ENCODE data around the gene RMDN3. TPM values are rescaled to one million over a fixed set of nuclear protein-coding genes. Genes with fewer than 3 reads are reported as not detected.

Gene RMDN3
- total and polyA plus RNA-seq, 2 of the 13 experiments (the other 11 are each of a cell fraction or from before 2014, with no cell fraction given) = 16.8 to 19.5 TPM

DNA sequence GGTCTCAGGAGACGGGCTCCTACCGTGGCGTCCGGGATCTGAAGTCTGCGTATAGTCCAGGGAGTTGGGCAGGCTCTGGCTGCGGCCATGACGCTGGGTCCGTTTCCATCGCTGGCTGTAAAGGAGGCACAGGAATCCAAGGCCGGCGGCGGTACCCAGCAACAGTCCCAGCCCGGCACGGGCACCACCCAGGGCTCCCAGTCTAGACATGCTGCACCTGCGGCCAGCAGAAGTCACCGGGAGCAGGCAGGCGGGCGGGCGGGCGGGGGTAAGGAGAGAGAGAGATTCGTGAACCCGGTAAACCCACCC is 526 bp downstream of the RMDN3 start:
- ChIA-PET CTCF (ENCODE audit: low intra/inter-chr PET ratio, low total read pairs) (no interaction called here), POLR2A (interaction anchor here (0.7 kb wide), 2 partner anchors 24 to 60 kb away, joined by 4 to 5 read pairs; no protein-coding TSS in a partner anchor)
- BruUV-seq (replicated peaks) = no TSS peak
- no peaks in the 10 kb centered on the region for H3K27me3 ChIP-seq (ENCODE audit: control insufficient read depth in 1 of 2, insufficient read depth in 2 of 2, low read length in 2 of 2)
- intact Hi-C loops (cut with micrococcal nuclease; ENCODE audit: unreplicated experiment) = loop anchor here (10.0 kb wide), 1 partner anchor 160 kb away; the partner anchor contains the start of gene KNL1
- H3K79me2 ChIP-seq (ENCODE audit: insufficient read depth, low read length) = peaks cover 30% of the 10 kb centered on the region
- in situ Hi-C loops (cut with HindIII; ENCODE audit: extremely low pct_ligation_motif_present, low pct_unique_long_range_greater_than_20kb) = no loop called here
- peak; percentile 70 for ATAC-seq
- 0% methylated on average over 12 of the region's 22 CpGs for WGBS (ENCODE audit: low lambda C conversion rate)
- DNase-seq (ENCODE audit: low spot score) = no peak
- H2AFZ ChIP-seq (ENCODE audit: low read length) = no peak overlapping the region
- peak overlapping the region; percentile 84 for H3K4me2 ChIP-seq (ENCODE audit: low read depth, low read length)
- peak overlapping the region; percentile 84 for H3K27ac ChIP-seq (ENCODE audit: extremely low read length, insufficient read depth, low read length)
- FAIRE-seq = no peak
- H3K9ac ChIP-seq (ENCODE audit: insufficient read depth, low read depth, low read length) = peak overlapping the region; percentile 87
- H4K20me1 ChIP-seq (ENCODE audit: insufficient read depth, low read length) = no peaks in the 10 kb centered on the region
- peaks cover 48% of the 10 kb centered on the region for H3K4me1 ChIP-seq (ENCODE audit: insufficient read depth, low read length)
- H3K36me3 ChIP-seq (replicated peaks in 1 of 2; ENCODE audit: control insufficient read depth in 1 of 2, insufficient read depth in 2 of 2, low read length in 2 of 2) = peaks cover 8 to 20% of the 10 kb centered on the region in 2 experiments
- peak overlapping the region; percentile 83 to 98 (median 89) for H3K4me3 ChIP-seq (replicated peaks in 1 of 3; ENCODE audit: insufficient read depth in 1 of 3, low read depth in 2 of 3, low read length in 3 of 3)
- H3K9me3 ChIP-seq (ENCODE audit: low read length) = no peaks in the 10 kb centered on the region
- no peak for TF ChIP-seq MEIS2 (CRISPR knock-in tag; IDR thresholded peaks at IDR 0.05)
- TF ChIP-seq KLF12 (CRISPR knock-in tag; IDR thresholded peaks at IDR 0.05; ENCODE audit: borderline replicate concordance) = no peak
- TF ChIP-seq KAT7 (CRISPR knock-in tag; IDR thresholded peaks at IDR 0.05; ENCODE audit: borderline replicate concordance) = 0 out of 2 replicates have a peak, but pooled peaks have one; percentile 13
- TF ChIP-seq MAZ (IDR thresholded peaks at IDR 0.05; ENCODE audit: borderline replicate concordance, low read depth, low read length) = no peak
- TF ChIP-seq MAZ (CRISPR knock-in tag; IDR thresholded peaks at IDR 0.05; ENCODE audit: low read depth) = peak; percentile 53; the same call in 1 of the 2 replicates
- TF ChIP-seq ZNF709 (CRISPR knock-in tag; IDR thresholded peaks at IDR 0.05) = no peak
- TF ChIP-seq, protein P1, sequence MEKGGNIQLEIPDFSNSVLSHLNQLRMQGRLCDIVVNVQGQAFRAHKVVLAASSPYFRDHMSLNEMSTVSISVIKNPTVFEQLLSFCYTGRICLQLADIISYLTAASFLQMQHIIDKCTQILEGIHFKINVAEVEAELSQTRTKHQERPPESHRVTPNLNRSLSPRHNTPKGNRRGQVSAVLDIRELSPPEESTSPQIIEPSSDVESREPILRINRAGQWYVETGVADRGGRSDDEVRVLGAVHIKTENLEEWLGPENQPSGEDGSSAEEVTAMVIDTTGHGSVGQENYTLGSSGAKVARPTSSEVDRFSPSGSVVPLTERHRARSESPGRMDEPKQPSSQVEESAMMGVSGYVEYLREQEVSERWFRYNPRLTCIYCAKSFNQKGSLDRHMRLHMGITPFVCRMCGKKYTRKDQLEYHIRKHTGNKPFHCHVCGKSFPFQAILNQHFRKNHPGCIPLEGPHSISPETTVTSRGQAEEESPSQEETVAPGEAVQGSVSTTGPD (CRISPR knock-in tag; IDR thresholded peaks at IDR 0.05) = 0 out of 2 replicates have a peak, but pooled peaks have one; percentile 31
- TF ChIP-seq NFE2 (CRISPR knock-in tag; IDR thresholded peaks at IDR 0.05) = no peak
- no peak for TF ChIP-seq ZNF570 (CRISPR knock-in tag; IDR thresholded peaks at IDR 0.05; ENCODE audit: borderline replicate concordance)
- no peak for TF ChIP-seq ZNF619 (CRISPR knock-in tag; IDR thresholded peaks at IDR 0.05)
- TF ChIP-seq SALL2 (CRISPR knock-in tag; IDR thresholded peaks at IDR 0.05) = peak; percentile 52; the same call in 1 of the 2 replicates
- TF ChIP-seq, protein P2, sequence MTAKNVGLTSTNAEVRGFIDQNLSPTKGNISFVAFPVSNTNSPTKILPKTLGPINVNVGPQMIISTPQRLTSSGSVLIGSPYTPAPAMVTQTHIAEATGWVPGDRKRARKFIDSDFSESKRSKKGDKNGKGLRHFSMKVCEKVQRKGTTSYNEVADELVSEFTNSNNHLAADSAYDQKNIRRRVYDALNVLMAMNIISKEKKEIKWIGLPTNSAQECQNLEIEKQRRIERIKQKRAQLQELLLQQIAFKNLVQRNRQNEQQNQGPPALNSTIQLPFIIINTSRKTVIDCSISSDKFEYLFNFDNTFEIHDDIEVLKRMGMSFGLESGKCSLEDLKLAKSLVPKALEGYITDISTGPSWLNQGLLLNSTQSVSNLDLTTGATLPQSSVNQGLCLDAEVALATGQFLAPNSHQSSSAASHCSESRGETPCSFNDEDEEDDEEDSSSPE (CRISPR knock-in tag; IDR thresholded peaks at IDR 0.05) = no peak
- no peak for TF ChIP-seq ZNF558 (CRISPR knock-in tag; IDR thresholded peaks at IDR 0.05; ENCODE audit: borderline replicate concordance)
- peak; percentile 20 for TF ChIP-seq ZNF777 (CRISPR knock-in tag; IDR thresholded peaks at IDR 0.05)
- TF ChIP-seq REL (CRISPR knock-in tag; conservative IDR thresholded peaks at IDR 0.05) = no peak
- no peak for TF ChIP-seq TCF7 (IDR thresholded peaks at IDR 0.05; ENCODE audit: low read depth)
- TF ChIP-seq ZNF484 (CRISPR knock-in tag; IDR thresholded peaks at IDR 0.05; ENCODE audit: borderline replicate concordance, low read depth) = no peak
- TF ChIP-seq, protein P3, sequence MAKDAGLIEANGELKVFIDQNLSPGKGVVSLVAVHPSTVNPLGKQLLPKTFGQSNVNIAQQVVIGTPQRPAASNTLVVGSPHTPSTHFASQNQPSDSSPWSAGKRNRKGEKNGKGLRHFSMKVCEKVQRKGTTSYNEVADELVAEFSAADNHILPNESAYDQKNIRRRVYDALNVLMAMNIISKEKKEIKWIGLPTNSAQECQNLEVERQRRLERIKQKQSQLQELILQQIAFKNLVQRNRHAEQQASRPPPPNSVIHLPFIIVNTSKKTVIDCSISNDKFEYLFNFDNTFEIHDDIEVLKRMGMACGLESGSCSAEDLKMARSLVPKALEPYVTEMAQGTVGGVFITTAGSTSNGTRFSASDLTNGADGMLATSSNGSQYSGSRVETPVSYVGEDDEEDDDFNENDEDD (CRISPR knock-in tag; IDR thresholded peaks at IDR 0.05; ENCODE audit: borderline replicate concordance) = no peak
- TF ChIP-seq, protein P4, sequence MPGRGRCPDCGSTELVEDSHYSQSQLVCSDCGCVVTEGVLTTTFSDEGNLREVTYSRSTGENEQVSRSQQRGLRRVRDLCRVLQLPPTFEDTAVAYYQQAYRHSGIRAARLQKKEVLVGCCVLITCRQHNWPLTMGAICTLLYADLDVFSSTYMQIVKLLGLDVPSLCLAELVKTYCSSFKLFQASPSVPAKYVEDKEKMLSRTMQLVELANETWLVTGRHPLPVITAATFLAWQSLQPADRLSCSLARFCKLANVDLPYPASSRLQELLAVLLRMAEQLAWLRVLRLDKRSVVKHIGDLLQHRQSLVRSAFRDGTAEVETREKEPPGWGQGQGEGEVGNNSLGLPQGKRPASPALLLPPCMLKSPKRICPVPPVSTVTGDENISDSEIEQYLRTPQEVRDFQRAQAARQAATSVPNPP (CRISPR knock-in tag; IDR thresholded peaks at IDR 0.05) = no peak
- TF ChIP-seq POLR2A (IDR thresholded peaks at IDR 0.05; ENCODE audit: insufficient read depth in 1 of 2, low read depth in 2 of 2, low read length in 2 of 2) = no peak

Data from HepG2 (cell line).